CD8-positive, alpha-beta memory T cell (primary cell): Measurements from ENCODE around the gene GRIN2A. TPM values are rescaled to one million over a fixed set of nuclear protein-coding genes. Genes with fewer than 3 reads are reported as not detected.

ENCODE experiments used
- CTCF ChIA-PET: fragments of 350-600 bp; sonication (Branson Sonifier 250); formaldehyde crosslinking; loops from one replicate; lab custom pipeline; 2021; ENCODE audit warnings: antibody characterized with exemption; lab: Charles Lee
- POLR2A ChIA-PET: fragments of 350-600 bp; sonication (Branson Sonifier 250); formaldehyde crosslinking; loops from one replicate; lab custom pipeline; 2021; ENCODE audit warnings: antibody characterized with exemption; lab: Charles Lee
- DNase-seq, 5 donors: peaks; one replicate each; pipeline versions ENCODE4 v3.0.0 to v3.0.0-alpha.2; 2020 to 2022; ENCODE audit warnings: mixed read lengths in 1 of 5
- H3K27ac ChIP-seq: one replicate; pipeline ENCODE4 v1.7.0; 2013; ENCODE audit warnings: low read depth, mild to moderate bottlenecking, low read length, moderate library complexity
- H3K27me3 ChIP-seq: 2 replicates; pipeline ENCODE4 v1.7.0; 2013; ENCODE audit warnings: low read length, mild to moderate bottlenecking; ENCODE audit not compliant: insufficient read depth, poor library complexity, severe bottlenecking
- H3K36me3 ChIP-seq: 2 replicates; pipeline ENCODE4 v1.7.0; 2013; ENCODE audit warnings: mild to moderate bottlenecking, low read length, moderate library complexity; ENCODE audit not compliant: insufficient read depth
- H3K4me1 ChIP-seq: 2 replicates; pipeline ENCODE4 v1.7.0; 2013; ENCODE audit warnings: mild to moderate bottlenecking, low read length, moderate library complexity; ENCODE audit not compliant: insufficient read depth
- H3K4me3 ChIP-seq: 2 replicates; pipeline ENCODE4 v1.7.0; 2013; ENCODE audit warnings: mild to moderate bottlenecking, low read length
- H3K9me3 ChIP-seq: 2 replicates; pipeline ENCODE4 v1.7.0; 2013; ENCODE audit warnings: mild to moderate bottlenecking, low read length
- H3K27ac Mint-ChIP-seq, 8 donors: one replicate each; pipeline ENCODE4 v1.8.0; 2020 to 2021; ENCODE audit warnings: mixed read lengths in 8 of 8, mild to moderate bottlenecking in 6 of 8, inconsistent platforms in 3 of 8, moderate library complexity in 3 of 8
- H3K27me3 Mint-ChIP-seq, 2 donors: one replicate each; pipeline ENCODE4 v1.8.0; 2020 to 2021; ENCODE audit warnings: mixed read lengths in 2 of 2, mild to moderate bottlenecking in 1 of 2, moderate library complexity in 1 of 2
- H3K36me3 Mint-ChIP-seq, 3 donors: one replicate each; pipeline ENCODE4 v1.8.0; 2020 to 2021; ENCODE audit warnings: mixed read lengths in 3 of 3, inconsistent platforms in 1 of 3, mild to moderate bottlenecking in 1 of 3
- H3K4me1 Mint-ChIP-seq, 3 donors: one replicate each; pipeline ENCODE4 v1.8.0; 2020 to 2021; ENCODE audit warnings: mixed read lengths in 3 of 3, inconsistent platforms in 1 of 3, mild to moderate bottlenecking in 1 of 3
- H3K4me3 Mint-ChIP-seq, 7 donors: one replicate each; pipeline ENCODE4 v1.8.0; 2020 to 2021; ENCODE audit warnings: mixed read lengths in 7 of 7, mild to moderate bottlenecking in 6 of 7, moderate library complexity in 4 of 7, inconsistent platforms in 2 of 7
- H3K9me3 Mint-ChIP-seq, 5 donors: one replicate each; pipeline ENCODE4 v1.8.0; 2020 to 2022; ENCODE audit warnings: mixed read lengths in 5 of 5, mild to moderate bottlenecking in 3 of 5, moderate library complexity in 2 of 5, inconsistent platforms in 1 of 5
- polyA plus RNA-seq: library from polyadenylated mRNA; unstranded; fragments of 300-500 nt; fragmentation: Illumina TruSeq; gene quantifications from one replicate; pipeline ENCODE4 v1.2.3, GENCODE V29; 2021
- total RNA-seq, 2 experiments: library from RNA; stranded (reverse); gene quantifications; one replicate each; pipeline ENCODE4 v1.2.3, GENCODE V29; 2021

Gene GRIN2A
- total and polyA plus RNA-seq, 3 experiments from 2014 or later, result not detected

- no peaks in the 10 kb centered on the region for H3K36me3 ChIP-seq
- CTCF ChIA-PET, result no interaction called here
- Mint-ChIP-seq H3K4me1 (no peaks in the 10 kb centered on the region), H3K36me3 (no peaks in the 10 kb centered on the region), H3K9me3 (no peaks in the 10 kb centered on the region), H3K27ac (no peak overlapping the region), H3K4me3 (no peak overlapping the region), H3K27me3 (no peaks in the 10 kb centered on the region)
- H3K4me3 ChIP-seq, result no peak overlapping the region
- H3K27me3 ChIP-seq, result no peaks in the 10 kb centered on the region
- H3K4me1 ChIP-seq, result no peaks in the 10 kb centered on the region
- no peak overlapping the region for H3K27ac ChIP-seq
- DNase-seq, result no peak
- no peaks in the 10 kb centered on the region for H3K9me3 ChIP-seq
- POLR2A ChIA-PET, result no interaction called here
These were observed 330.2 kb downstream of the GRIN2A start for GRCh38 chr16:9852003-9852402.

GRCh38 chr16:9850817-9851216 is 331.4 kb downstream of the GRIN2A start:
- no peak overlapping the region for H3K4me3 ChIP-seq
- ChIA-PET POLR2A (no interaction called here), CTCF (no interaction called here)
- Mint-ChIP-seq H3K4me1 (no peaks in the 10 kb centered on the region), H3K27me3 (no peaks in the 10 kb centered on the region), H3K36me3 (no peaks in the 10 kb centered on the region), H3K9me3 (no peaks in the 10 kb centered on the region), H3K4me3 (no peak overlapping the region), H3K27ac (no peak overlapping the region)
- no peaks in the 10 kb centered on the region for H3K27me3 ChIP-seq
- DNase-seq, result no peak
- no peaks in the 10 kb centered on the region for H3K36me3 ChIP-seq
- no peak overlapping the region for H3K27ac ChIP-seq
- no peaks in the 10 kb centered on the region for H3K4me1 ChIP-seq
- H3K9me3 ChIP-seq, result no peaks in the 10 kb centered on the region

- DNase-seq, result no peak
- Histone ChIP-seq H3K27ac (no peak overlapping the region), H3K4me1 (no peaks in the 10 kb centered on the region), H3K9me3 (no peaks in the 10 kb centered on the region), H3K36me3 (no peaks in the 10 kb centered on the region), H3K4me3 (no peak overlapping the region), H3K27me3 (no peaks in the 10 kb centered on the region)
- H3K4me1 Mint-ChIP-seq, result no peaks in the 10 kb centered on the region
- CTCF ChIA-PET, result no interaction called here
- POLR2A ChIA-PET, result no interaction called here
- H3K27ac Mint-ChIP-seq, result no peak overlapping the region
- H3K9me3 Mint-ChIP-seq, result peaks cover 0 to 1% (median 0%) of the 10 kb centered on the region in 5 donors
- H3K4me3 Mint-ChIP-seq, result no peak overlapping the region
- no peaks in the 10 kb centered on the region for H3K36me3 Mint-ChIP-seq
- H3K27me3 Mint-ChIP-seq, result no peaks in the 10 kb centered on the region
These were observed 332.5 kb downstream of the GRIN2A start for GRCh38 chr16:9849697-9850245.

GRCh38 chr16:9847146-9847545 is 335.1 kb downstream of the GRIN2A start:
- DNase-seq, result no peak
- Mint-ChIP-seq H3K27me3 (peaks cover 0 to 1% of the 10 kb centered on the region in 2 donors), H3K36me3 (no peaks in the 10 kb centered on the region), H3K4me3 (no peak overlapping the region), H3K27ac (no peak overlapping the region), H3K4me1 (no peaks in the 10 kb centered on the region), H3K9me3 (peaks cover 0 to 1% (median 0%) of the 10 kb centered on the region in 5 donors)
- Histone ChIP-seq H3K9me3 (no peaks in the 10 kb centered on the region), H3K27ac (no peak overlapping the region), H3K36me3 (no peaks in the 10 kb centered on the region), H3K4me3 (no peak overlapping the region), H3K4me1 (no peaks in the 10 kb centered on the region), H3K27me3 (no peaks in the 10 kb centered on the region)
- ChIA-PET CTCF (no interaction called here), POLR2A (no interaction called here)

- no peak overlapping the region for H3K27ac ChIP-seq
- POLR2A ChIA-PET, result no interaction called here
These were observed 335.7 kb downstream of the GRIN2A start for GRCh38 chr16:9846362-9847099.

GRCh38 chr16:9845661-9846361 is 336.4 kb downstream of the GRIN2A start:
- Histone ChIP-seq H3K27me3 (no peaks in the 10 kb centered on the region), H3K4me3 (no peak overlapping the region), H3K36me3 (no peaks in the 10 kb centered on the region), H3K9me3 (no peaks in the 10 kb centered on the region), H3K4me1 (no peaks in the 10 kb centered on the region), H3K27ac (no peak overlapping the region)
- no peaks in the 10 kb centered on the region for H3K4me1 Mint-ChIP-seq
- ChIA-PET CTCF (no interaction called here), POLR2A (no interaction called here)
- no peak overlapping the region for H3K4me3 Mint-ChIP-seq
- H3K36me3 Mint-ChIP-seq, result no peaks in the 10 kb centered on the region
- H3K9me3 Mint-ChIP-seq, result peaks cover 0 to 1% (median 0%) of the 10 kb centered on the region in 5 donors
- DNase-seq, result no peak
- H3K27me3 Mint-ChIP-seq, result peaks cover 0 to 1% of the 10 kb centered on the region in 2 donors
- H3K27ac Mint-ChIP-seq, result no peak overlapping the region

More at GRCh38 chr16:9846362-9847099, 335.7 kb downstream of the GRIN2A start:
- Mint-ChIP-seq H3K4me3 (no peak overlapping the region), H3K27ac (no peak overlapping the region), H3K4me1 (no peaks in the 10 kb centered on the region), H3K27me3 (peaks cover 0 to 1% of the 10 kb centered on the region in 2 donors), H3K9me3 (peaks cover 0 to 1% (median 0%) of the 10 kb centered on the region in 5 donors), H3K36me3 (no peaks in the 10 kb centered on the region)
- Histone ChIP-seq H3K27me3 (no peaks in the 10 kb centered on the region), H3K4me3 (no peak overlapping the region), H3K4me1 (no peaks in the 10 kb centered on the region), H3K9me3 (no peaks in the 10 kb centered on the region), H3K36me3 (no peaks in the 10 kb centered on the region)
- DNase-seq, result no peak
- CTCF ChIA-PET, result no interaction called here

GRCh38 chr16:9844361-9844760 is 337.9 kb downstream of the GRIN2A start:
- Histone ChIP-seq H3K9me3 (no peaks in the 10 kb centered on the region), H3K27me3 (no peaks in the 10 kb centered on the region), H3K4me1 (no peaks in the 10 kb centered on the region), H3K36me3 (no peaks in the 10 kb centered on the region), H3K27ac (no peak overlapping the region), H3K4me3 (no peak overlapping the region)
- Mint-ChIP-seq H3K27me3 (peaks cover 0 to 3% of the 10 kb centered on the region in 2 donors), H3K27ac (no peak overlapping the region), H3K9me3 (peaks cover 0 to 1% (median 0%) of the 10 kb centered on the region in 5 donors), H3K4me1 (no peaks in the 10 kb centered on the region), H3K4me3 (no peak overlapping the region), H3K36me3 (no peaks in the 10 kb centered on the region)
- no peak for DNase-seq
- CTCF ChIA-PET, result no interaction called here
- POLR2A ChIA-PET, result no interaction called here

GRCh38 chr16:9843424-9844018 is 338.7 kb downstream of the GRIN2A start:
- no peaks in the 10 kb centered on the region for H3K36me3 Mint-ChIP-seq
- H3K4me3 ChIP-seq, result no peak overlapping the region
- no peak overlapping the region for H3K27ac Mint-ChIP-seq
- no peaks in the 10 kb centered on the region for H3K4me1 Mint-ChIP-seq
- ChIA-PET POLR2A (no interaction called here), CTCF (no interaction called here)
- no peak overlapping the region for H3K4me3 Mint-ChIP-seq
- no peaks in the 10 kb centered on the region for H3K9me3 ChIP-seq
- H3K4me1 ChIP-seq, result no peaks in the 10 kb centered on the region
- H3K27me3 Mint-ChIP-seq, result peaks cover 0 to 3% of the 10 kb centered on the region in 2 donors
- no peak for DNase-seq
- peaks cover 0 to 2% (median under 1%) of the 10 kb centered on the region in 5 donors for H3K9me3 Mint-ChIP-seq
- H3K27ac ChIP-seq, result no peak overlapping the region
- no peaks in the 10 kb centered on the region for H3K27me3 ChIP-seq
- no peaks in the 10 kb centered on the region for H3K36me3 ChIP-seq
